ENCODE measurements around the gene KCNT1. TPM values are rescaled to one million over a fixed set of nuclear protein-coding genes. Genes with fewer than 3 reads are reported as not detected.

The KCNT1 gene
- total RNA-seq, 1 experiment from 2014 or later = 0.68 TPM

DNA sequence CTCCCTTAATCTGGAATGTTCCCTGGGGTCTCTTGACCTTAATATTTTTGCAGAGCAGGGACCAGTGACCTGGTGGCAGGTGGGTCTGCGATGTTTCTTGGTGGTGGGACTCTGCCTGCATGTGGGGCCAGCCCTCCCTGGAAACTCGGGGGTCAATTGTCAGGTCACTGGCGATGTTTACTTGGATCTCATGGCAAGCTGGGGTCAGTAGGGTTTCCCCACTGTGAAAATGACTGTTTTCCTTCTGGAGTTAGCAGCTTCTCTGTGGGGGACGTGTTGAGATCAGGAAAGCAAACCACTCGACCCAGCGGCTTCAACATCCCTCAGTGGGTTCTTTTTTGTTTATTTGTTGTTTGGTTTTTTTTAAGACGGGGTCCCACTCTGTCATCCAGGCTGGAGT lies 73.9 kb downstream of the KCNT1 start:
- H3K27me3 ChIP-seq (ENCODE audit: insufficient read depth, low read length) = no peaks in the 10 kb centered on the region
- no peaks in the 10 kb centered on the region for H3K4me1 Mint-ChIP-seq
- H2BK15ac ChIP-seq (ENCODE audit: low read depth, low read length) = no peak overlapping the region
- H3K56ac ChIP-seq (ENCODE audit: insufficient read length, low read depth, low read length) = no peak overlapping the region
- no peak overlapping the region for H3K4ac ChIP-seq (ENCODE audit: low read depth, low read length)
- no peaks in the 10 kb centered on the region for H3K9me3 Mint-ChIP-seq
- H3K4me2 ChIP-seq (ENCODE audit: insufficient read depth, insufficient read length, low read length) = no peak overlapping the region
- H2AFZ ChIP-seq (ENCODE audit: low read length) = no peak overlapping the region
- no peak overlapping the region for H3K18ac ChIP-seq (ENCODE audit: insufficient read length, low read depth, low read length)
- H3K27ac ChIP-seq (ENCODE audit: insufficient read length, low read depth, low read length) = no peak overlapping the region
- TF ChIP-seq, protein P1, sequence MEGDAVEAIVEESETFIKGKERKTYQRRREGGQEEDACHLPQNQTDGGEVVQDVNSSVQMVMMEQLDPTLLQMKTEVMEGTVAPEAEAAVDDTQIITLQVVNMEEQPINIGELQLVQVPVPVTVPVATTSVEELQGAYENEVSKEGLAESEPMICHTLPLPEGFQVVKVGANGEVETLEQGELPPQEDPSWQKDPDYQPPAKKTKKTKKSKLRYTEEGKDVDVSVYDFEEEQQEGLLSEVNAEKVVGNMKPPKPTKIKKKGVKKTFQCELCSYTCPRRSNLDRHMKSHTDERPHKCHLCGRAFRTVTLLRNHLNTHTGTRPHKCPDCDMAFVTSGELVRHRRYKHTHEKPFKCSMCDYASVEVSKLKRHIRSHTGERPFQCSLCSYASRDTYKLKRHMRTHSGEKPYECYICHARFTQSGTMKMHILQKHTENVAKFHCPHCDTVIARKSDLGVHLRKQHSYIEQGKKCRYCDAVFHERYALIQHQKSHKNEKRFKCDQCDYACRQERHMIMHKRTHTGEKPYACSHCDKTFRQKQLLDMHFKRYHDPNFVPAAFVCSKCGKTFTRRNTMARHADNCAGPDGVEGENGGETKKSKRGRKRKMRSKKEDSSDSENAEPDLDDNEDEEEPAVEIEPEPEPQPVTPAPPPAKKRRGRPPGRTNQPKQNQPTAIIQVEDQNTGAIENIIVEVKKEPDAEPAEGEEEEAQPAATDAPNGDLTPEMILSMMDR (conservative IDR thresholded peaks at IDR 0.05) = no peak
- no peak overlapping the region for H4K8ac ChIP-seq (replicated peaks; ENCODE audit: insufficient read length, low read depth, low read length)
- no peak overlapping the region for H3K4me3 Mint-ChIP-seq
- no peaks in the 10 kb centered on the region for H3K4me1 ChIP-seq (ENCODE audit: insufficient read depth, low read length)
- no peak overlapping the region for H3K27ac Mint-ChIP-seq
- H4K5ac ChIP-seq (ENCODE audit: insufficient read length, low read depth, low read length) = no peak overlapping the region
- no peaks in the 10 kb centered on the region for H3K27me3 Mint-ChIP-seq (ENCODE audit: low read depth)
- H2BK5ac ChIP-seq (ENCODE audit: insufficient read length, low read length) = no peak overlapping the region
- no peaks in the 10 kb centered on the region for H3K79me2 ChIP-seq (ENCODE audit: insufficient read depth, low read length)
- H2BK12ac ChIP-seq (ENCODE audit: insufficient read length, low read depth, low read length) = no peak overlapping the region
- H3K9me3 ChIP-seq (ENCODE audit: control insufficient read depth, low read depth, low read length) = no peaks in the 10 kb centered on the region
- no peak overlapping the region for H2BK20ac ChIP-seq (ENCODE audit: low read depth, low read length, poor library complexity, severe bottlenecking)
- H3K23me2 ChIP-seq (ENCODE audit: insufficient read length, low read depth, low read length, poor library complexity, severe bottlenecking) = no peaks in the 10 kb centered on the region
- no peak overlapping the region for H2BK120ac ChIP-seq (ENCODE audit: low read depth, low read length, poor library complexity, severe bottlenecking)
- no peak for DNase-seq
- no peak overlapping the region for H3K9ac ChIP-seq (ENCODE audit: extremely low read depth, insufficient read length, low read length)
- no peaks in the 10 kb centered on the region for H3K79me1 ChIP-seq (ENCODE audit: insufficient read depth, low read depth, low read length, poor library complexity, severe bottlenecking)
- H3K36me3 Mint-ChIP-seq (ENCODE audit: insufficient read depth in 1 of 3, low read depth in 3 of 3) = no peaks in the 10 kb centered on the region
- H3K14ac ChIP-seq (ENCODE audit: insufficient read depth, low read length) = no peak overlapping the region
- no peak overlapping the region for H4K91ac ChIP-seq (ENCODE audit: insufficient read length, low read depth, low read length)
- no peak overlapping the region for H3K23ac ChIP-seq (ENCODE audit: insufficient read length, low read depth, low read length)
- no peak overlapping the region for H2AK5ac ChIP-seq (ENCODE audit: insufficient read length, low read length)
- H3T11ph ChIP-seq (ENCODE audit: low read length) = no peak overlapping the region
- peaks cover 2% of the 10 kb centered on the region for H4K20me1 ChIP-seq (ENCODE audit: control insufficient read depth, insufficient read depth, insufficient read length)
- WGBS (ENCODE audit: extremely low coverage, insufficient read length, low lambda C conversion rate) = no CpG with 5 or more reads among the region's 7 CpGs
